ENCODE data around the gene MYLK3.

Gene MYLK3

DNA sequence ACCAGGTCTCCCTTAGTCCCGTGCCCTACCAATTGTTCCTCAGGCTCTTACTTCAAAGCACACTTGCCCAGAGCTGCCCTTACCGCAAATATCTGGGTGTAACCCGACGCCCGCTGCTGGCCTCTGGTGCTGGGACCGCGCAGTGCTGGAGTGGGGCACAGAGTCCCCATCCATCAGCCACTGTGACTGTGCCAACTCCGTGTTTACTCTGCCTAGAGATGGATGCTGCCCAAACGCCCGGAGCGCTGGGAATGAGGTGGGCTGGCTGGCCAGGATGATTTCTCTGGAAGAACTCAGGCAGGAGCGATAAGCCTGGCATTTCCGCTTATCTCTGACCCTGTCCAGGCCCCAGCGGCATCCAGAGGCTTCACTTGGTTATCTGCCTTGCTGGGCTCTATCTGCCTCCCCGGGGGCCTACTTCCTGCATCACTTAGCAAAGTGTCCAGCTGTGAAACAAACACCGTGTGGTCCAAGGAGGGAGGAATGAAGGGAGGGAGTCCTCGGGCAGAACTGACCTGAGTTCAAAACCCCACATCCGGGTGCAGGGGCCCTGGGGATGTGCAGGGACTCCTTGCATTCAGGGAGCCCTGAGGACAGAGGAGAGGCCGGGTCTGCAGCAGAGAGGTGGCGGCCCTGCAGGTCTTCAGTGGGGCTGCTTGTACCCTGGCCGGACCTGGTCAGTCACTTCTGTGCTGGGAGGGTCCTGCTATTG lies 9.4 kb upstream of the MYLK3 start:
- no peak for DNase-seq (ENCODE audit: low read depth)

DNA sequence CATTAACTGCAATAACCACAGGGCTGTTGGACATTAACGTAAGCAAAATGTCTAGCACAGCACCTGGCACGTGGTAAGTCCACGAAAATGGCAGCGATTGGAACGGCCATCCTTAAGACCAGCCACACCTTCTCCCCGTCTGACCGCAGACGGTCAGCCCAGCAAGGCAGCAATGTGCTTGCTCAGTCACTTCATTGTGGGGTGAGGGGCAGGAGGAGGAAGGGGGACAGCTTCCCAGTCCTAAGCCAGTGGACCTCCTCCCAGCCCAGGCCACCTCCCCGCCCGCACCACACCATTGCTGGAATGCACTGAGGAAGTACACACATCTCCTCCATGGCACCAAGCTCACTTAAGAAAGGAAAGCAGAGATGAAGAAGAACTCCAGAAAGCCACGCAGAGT lies 8.6 kb upstream of the MYLK3 start:
- DNase-seq (ENCODE audit: low read depth) = no peak

DNA sequence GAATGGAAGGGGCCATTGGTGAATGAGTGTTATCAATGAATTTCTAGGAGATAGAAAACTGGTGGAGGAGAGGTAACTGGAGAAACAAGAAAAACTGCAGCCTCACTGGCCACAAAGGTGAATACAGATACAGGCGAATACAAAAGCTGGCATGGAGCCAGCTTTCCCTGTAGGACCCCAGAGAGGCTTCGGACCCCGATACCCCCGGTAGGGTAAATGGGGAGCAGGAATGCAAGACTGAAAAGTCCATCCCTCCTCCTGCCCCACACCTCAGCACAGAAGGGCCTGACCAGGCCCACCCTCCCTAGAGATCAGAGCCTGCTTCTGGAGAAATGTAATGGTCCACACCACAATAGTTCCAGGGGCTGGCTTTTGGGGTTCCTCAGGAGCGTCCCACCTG lies 4.9 kb upstream of the MYLK3 start:
- no peak for DNase-seq (ENCODE audit: low read depth)

DNA sequence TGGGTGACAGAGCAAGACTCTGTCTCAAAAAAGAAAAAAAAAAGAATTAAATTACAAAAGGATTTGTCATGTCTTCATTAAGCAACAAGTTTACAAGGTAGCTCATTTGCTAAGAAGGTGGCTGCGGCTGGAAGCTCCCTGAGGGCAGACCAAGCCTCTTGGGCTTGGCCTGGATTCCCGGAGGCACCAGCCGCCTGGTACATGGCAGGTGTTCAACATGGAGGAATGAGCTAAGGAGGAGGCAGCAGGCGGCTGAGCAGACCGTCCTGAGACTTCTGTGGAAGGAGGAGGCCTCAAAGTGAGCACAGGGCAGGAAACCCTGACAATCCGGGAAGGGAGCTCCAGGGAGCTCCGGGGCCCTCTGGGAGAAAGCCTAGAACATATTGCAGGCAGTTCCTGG lies 3.2 kb upstream of the MYLK3 start:
- no peak for DNase-seq (ENCODE audit: low read depth)

DNA sequence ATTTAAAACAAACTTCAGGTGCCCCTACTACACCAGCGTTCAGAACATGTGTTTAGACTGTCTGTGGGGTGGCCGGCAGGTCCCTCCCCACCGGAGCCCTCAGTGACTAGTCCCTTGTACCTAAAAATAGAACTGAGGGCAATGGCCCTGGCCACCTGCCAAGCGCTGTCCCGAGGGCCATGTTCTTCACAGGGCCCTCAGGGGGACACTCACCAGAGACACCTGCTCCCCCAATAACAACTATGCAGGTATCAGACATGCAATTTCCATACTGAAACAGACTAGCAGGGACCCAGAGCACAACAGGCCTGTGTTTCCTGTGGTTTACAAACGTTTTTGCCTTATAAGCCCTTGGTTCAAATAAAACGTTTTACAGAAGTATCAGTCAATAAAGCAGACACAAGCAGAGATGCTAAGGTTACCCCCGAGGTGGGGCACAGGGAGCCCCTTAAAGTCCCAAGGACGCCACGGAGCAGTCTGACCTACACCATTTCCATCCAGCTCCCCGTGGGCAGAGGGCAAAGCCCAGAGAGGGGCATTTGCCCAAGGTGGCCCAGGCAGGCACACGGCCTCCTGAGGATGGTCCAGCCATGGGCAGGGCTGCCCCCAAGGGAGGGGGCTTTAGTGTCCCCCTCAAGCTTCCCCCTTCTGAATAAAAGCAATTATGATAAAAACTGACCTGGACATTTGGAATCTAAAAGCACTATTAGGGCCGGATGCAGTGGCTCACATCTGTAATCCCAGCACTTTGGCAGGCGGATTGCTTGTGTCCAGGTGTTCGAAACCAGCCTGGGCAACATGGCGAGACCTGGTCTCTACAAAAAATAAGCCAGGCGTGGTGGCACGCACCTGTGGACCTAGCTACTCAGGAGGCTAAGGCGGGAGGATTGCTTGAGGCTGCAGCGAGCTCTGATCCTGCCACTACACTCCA lies 896 bp upstream of the MYLK3 start:
- DNase-seq (ENCODE audit: low read depth) = no peak

DNA sequence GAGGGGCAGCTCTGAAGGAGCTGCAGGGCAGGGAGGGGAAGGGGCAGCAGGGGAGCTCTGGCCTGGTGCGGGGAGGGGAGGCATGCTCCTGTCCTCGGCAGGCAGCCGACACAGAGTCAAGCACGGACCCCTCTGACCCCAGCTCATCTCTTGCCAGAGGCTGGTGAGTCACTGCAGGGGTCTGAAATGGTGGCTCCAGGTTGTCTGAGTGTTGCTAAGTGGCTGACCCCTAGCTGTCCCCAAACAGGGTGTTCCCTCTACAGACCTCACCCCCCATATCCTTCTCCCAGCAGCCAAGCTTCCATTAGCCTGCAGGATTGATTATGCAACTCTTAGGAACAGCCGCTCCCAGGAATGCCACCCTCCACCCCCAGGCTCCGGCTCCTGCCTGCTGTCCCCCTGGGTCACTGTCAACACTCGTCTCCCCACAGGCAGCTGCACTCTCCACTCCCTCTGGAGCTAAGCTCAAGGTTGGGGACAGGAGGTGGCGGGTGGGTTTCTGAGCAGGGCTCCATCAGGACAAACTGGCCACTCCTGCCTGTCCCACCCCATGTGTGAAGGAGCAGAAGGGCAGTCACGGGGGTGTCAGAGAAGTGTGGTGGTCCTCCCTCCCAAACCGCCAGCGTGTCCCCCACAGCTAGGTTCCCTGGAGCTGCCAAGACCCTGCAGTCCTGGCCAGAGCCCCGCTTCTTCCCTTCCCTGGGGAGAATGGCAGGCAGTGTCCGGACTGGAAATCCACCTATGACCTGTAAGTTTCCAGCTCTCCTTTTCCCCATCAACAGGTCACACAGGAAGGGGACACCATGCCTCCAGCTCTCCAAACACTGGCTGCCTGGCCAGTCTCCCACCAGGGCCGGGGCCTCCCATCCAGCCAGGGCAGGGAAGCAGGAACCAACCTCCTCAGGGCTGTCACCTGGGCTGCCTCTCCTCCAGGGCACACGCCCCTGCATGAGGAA lies 1.0 kb downstream of the MYLK3 start:
- no peak for DNase-seq (ENCODE audit: low read depth)

DNA sequence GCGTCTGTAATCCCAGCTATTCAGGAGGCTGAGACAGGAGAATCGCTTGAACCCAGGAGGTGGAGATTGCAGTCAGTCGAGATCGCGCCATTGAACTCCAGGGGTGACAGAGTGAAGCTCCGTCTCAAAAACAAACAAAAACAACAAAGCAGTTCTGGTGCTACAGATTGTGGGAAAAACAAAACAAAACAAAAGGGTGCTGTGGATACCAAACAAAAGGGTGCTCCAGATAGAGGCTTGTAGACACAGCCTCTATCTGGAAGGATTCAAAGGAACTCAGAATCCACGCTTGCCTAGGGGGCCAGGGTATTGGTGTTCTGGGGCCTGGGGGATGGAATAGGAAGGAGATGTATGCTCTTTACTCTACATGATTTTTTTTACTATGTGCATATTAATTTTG lies 2.5 kb downstream of the MYLK3 start:
- no peak for DNase-seq (ENCODE audit: low read depth)

DNA sequence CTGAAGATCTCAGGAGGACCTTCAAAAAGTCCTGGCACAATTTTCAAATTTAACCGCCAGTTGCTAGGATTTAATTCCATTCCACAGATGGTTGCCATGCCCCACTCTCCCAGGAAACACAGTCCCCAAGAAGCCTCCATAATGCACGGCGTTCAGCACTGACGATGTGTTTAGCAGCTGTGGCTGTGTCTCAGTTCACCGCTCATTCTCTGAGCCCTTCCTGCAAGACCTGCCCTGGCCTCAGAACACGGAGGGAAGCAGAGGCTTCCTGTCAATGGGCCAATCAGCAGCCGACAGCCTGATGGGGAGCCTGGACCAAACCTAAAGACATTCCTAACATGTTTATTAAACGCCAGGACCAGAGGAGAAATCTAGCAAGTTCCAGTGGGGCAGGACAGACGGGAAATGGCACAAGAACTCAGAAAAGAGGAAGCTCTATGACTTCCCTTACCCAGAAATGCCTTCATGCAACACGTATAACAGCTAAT lies 4.9 kb downstream of the MYLK3 start:
- no peak for DNase-seq (ENCODE audit: low read depth)

DNA sequence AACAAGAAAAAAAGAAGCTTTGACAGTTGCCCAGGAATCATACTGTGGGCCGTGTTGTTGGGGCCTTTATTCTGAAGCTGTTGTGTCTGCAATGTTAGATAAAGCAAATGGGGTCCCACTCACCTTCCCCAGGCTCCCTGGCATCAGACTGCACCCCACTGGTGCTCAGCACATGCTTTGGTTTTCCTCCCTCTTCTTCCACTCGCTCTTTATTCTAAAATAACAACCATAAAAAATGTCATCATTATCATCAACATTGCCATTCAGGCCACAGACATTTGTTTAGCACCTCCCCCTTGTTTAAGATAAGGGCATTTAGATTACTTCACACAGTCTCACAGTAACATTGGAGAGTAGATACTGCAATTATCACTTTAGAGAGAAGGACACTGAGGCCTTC lies 8.2 kb downstream of the MYLK3 start:
- no peak for DNase-seq (ENCODE audit: low read depth)

DNA sequence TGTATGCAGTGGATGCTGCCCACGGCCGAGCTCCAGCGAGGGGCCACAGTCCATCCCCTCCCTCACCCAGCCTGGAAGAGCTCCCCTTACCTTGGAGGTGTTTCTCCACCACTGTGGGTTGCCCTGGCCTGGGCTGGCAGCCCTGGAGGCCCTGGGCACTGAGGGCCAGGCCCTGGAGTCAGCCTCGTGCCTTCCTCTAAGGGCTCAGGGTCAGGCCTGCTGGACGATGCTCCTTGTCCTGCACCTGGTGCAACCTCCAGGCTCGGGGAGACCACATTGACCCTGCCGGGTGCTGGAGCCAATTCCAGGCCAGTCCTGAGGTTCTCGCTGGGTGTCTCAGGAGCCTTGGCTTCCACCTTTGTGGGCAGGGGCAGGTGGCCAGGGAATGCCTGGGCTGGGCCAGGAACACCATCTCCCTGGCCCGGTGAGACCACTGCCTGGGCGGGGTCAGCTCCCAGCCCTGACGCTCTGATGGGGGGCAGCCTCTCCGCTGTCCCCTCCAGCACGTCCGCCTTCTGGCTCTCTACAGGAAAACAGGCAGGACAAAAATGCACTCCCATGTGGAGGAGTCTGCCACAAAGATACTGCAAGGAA lies 10.4 kb downstream of the MYLK3 start:
- no peak for DNase-seq (ENCODE audit: low read depth)

DNA sequence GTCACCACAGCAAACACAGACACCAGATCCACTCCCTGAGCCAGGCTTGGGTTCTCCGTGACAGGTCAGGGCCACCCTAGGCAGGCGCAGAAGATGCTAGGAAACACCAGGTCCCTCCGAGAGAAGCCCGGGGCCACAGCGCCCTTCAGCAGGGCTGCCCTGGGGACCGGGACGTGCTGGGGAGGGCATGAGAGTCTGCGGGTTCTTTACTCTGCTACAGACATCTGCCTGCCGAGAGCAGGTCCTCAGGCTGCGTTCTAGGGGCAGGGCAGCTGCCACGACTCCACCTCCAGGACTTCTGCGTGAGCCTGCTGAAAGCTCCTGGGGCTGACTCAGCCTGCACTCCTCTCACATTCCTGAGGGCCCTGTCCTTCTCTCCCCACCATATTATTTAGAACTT lies 11.4 kb downstream of the MYLK3 start:
- no peak for DNase-seq (ENCODE audit: low read depth)

DNA sequence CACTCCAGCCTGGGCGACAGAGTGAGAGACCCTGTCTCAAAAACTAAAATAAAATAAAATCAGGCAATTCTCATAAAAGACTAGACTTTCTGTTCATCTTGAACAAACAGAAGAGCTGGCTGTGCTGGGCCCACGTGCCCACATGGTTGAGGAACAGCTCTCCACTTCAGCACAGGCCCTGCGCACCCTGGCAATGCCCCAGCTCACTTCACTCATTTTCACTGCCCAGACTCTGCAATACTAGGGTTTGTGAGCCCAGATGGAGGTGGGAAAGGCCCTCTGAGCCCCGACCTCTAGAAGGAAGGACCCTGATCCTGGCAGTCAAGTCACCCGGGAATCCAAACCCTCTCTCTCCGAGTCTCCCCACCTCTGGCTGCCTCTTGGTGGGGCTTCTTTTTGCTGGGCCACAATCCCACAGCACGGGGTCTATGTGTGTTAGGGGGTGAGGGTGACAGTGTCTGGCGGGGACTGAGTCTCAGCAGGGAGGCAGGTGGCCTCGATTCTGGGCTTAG lies 14.8 kb downstream of the MYLK3 start:
- DNase-seq (ENCODE audit: low read depth) = no peak

DNA sequence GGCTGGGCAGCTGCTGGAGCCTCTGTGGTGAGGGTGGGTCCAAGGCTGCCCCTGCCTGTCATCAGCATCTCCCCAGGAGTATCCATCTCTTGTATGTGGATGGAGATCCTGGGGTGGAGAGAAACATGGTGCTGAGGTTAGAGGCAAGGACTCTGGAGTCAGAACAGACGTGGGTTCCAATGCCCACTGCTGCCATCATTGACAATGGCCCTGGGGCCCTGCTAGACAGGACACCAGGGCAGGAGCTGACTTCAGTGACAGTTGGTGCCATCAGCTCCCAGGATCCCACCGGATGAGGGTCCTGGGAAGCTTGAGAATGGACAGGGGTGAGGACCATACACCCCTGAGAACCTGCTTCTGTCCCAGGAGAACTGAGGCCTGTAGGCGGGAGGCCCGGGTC lies 15.6 kb downstream of the MYLK3 start:
- no peak for DNase-seq (ENCODE audit: low read depth)

DNA sequence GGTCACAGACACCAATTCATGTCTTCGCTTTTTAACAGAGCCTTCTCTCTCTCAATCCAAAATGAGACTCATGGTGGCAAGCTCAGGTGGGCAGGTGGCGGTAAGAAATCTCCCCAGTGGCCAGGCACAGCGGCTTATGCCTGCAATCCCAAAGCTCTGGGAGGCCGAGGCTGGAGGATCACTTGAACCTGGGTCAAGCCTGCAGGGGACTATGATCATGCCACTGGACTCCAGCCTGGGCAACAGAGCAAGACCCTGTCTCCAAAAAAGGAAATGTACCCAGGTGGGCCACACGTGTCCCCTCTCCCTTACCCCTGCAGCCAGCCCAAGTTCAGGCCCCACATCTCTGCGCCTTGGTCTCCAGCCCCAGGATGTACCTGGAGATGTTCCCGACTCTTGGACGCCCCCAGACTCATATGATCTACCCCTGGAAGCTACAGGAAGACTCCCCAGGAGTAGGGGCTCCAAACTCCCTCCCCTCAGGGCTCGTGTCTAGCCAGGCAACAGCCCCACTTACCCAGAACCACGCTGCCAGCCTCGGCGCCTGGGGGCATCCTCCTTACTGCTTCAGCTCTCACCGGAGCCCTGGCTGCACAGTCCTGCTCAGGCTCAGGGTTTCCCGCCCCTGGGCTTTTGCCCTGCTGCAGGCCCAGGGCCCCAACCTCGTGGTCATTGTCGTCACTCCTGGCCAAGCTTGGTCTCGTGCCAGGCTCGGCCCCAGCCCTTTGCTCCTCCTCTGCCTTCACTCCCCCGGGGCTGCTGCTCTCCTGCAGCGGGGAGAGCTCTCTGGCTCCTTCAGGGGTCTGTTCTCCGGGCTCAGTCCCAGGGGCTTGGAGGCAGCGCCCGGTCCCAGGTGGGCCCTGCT lies 16.2 kb downstream of the MYLK3 start:
- DNase-seq (ENCODE audit: low read depth) = no peak

DNA sequence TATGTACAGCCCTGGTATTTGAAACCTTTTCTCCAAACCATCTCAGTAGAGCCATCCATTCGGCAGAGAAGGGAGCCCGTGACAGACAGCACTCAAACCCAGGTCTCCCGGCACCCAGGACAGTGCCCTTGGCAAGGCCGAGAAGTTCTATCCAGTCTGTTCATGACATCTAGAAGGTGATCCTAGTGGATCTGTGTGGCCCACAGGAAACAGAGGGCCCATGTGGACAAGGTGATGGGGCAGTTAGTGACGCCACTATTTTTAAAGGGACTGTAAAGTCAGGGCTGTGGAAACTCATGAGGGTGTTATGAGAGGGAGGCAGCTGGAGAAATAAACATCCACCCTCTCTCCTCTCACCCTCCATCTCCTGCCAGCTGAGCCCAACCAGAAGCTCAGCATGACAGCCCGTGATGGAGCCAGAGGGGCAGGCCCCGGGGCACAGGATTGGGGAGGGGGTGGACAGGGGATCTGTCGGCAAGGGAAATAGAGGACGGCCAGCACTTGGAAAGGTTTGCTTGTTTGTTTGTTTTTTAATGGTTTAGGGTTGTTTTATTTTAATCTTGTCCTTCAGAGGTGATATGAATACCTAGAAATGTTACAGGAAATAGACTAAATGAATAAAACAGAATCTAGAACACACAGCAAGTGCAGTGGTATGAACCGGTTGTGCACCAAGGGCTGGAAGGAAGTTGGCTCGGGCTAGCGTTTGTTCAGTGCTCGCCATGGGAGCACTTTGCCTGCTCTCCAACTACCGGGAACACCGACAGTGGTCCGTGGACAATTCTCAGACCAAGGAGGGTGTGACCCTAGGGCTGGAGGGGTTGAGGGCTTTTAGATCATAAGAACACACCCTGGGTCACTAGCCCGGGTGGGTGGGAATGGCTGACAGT lies 17.1 kb downstream of the MYLK3 start:
- DNase-seq (ENCODE audit: low read depth) = no peak

DNA sequence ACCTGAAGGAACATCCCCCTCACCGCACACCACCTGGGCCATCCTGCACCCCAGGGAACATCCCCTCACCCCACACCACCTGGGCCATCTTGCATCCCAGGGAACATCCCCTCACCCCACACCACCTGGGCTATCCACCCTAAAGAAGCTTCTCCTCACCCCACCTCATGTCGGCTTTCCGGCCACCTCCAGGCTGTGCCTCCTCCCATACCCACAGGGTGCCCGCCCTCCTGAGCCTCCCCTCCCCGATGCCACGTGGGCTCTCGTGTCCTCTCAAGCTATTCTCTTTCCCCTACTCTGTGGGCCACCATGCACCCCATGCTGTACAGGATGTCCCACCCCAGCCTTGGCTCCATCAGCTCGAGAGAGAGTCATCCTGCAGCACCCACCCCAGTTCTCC lies 18.0 kb downstream of the MYLK3 start:
- DNase-seq (ENCODE audit: low read depth) = no peak

DNA sequence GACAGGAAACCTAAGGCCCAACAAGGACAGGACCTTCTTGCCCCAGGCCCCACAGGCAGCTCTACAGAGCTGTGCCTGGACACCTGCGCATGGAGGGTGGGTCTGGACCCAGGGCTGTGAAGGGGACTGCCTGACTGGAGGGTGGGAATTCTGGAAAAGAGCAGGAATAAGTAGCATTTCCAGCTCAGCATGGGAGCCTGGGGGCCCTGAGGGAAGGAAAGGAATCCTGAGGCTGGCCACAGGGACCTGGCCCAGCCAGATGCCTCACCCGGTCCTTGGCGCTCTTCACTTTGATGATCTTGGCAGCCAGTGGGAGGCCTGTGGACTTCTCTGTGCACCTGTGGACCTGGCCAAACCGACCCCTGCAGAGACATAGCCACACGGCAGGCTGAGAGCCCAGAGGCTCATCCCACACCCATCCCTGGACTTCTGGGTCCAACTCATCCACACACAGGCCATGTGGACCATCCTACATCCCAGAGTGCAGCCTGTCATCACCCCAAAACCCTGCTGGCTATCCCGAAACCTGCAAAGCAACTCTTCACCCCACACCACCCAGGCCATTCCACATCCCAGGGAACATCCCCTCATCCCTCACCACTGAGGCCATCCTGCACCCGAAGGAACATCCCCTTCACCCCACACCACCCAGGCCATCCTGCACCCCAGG lies 18.7 kb downstream of the MYLK3 start:
- no peak for DNase-seq (ENCODE audit: low read depth)

DNA sequence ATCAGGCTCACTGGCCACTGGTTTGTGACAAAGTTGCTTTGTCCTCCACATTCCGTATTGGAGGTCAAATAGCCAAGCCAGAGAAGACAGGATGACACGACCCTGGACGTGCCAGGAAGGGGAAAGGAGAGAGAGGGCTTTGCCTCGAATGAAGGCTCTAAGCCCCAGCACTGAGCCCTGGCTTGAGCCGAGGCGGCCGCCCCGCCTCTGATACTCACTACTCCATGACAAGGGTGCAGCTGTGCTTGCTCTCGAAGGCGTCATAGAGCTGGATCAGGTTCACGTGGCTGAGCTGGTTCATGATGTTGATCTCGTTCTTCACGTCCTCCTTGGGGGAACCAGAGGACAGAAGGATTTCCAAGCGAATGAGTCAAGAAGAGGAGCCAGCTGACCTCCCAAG lies 19.3 kb downstream of the MYLK3 start:
- no peak for DNase-seq (ENCODE audit: low read depth)

DNA sequence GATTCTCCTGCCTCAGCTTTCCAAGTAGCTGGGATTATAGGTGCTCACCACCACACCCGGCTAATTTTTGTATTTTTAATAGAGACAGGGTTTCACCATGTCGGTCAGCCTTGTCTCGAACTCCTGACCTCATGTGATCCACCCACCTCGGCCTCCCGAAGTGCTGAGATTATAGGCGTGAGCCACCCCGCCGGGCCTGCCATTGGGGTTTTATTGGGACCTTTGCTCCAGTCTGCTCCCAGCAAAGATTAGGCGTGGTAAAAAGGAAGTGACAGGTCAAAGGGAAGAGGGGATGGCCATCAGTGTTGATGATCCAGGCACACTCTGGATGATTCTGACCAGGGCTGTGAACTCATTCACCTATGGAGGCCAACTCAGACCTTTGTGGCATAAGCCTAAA lies 20.5 kb downstream of the MYLK3 start:
- no peak for DNase-seq (ENCODE audit: low read depth)

Data from activated T-cell treated with anti-CD3 and anti-CD28 coated beads for 24 hours (primary cell).